Immature natural killer cell (primary cell): ENCODE results near the gene NDUFV1. TPM values are rescaled to one million over a fixed set of nuclear protein-coding genes. Genes with fewer than 3 reads are reported as not detected.
A peak's percentile ranks its signal among the peaks of the same experiment; 100 is the strongest.
"Not testable (repeated sequence)": the region's sequence is repeated elsewhere in the genome, so short reads cannot be mapped to it uniquely, and the experiment has no call there.

Source experiments
- DNase-seq, 3 donors: peaks; one replicate each; pipeline ENCODE4 v3.0.0; 2022; ENCODE audit warnings: mixed read lengths in 1 of 3
- H3K27ac Mint-ChIP-seq, 6 donors: one replicate each; pipeline ENCODE4 v1.8.0; 2020; ENCODE audit warnings: mixed read lengths in 6 of 6, mild to moderate bottlenecking in 5 of 6, inconsistent platforms in 4 of 6, moderate library complexity in 3 of 6
- H3K27me3 Mint-ChIP-seq, 3 donors: one replicate each; pipeline ENCODE4 v1.8.0; 2020 to 2021; ENCODE audit warnings: low read depth in 3 of 3, mild to moderate bottlenecking in 3 of 3, mixed read lengths in 3 of 3, moderate library complexity in 3 of 3, inconsistent platforms in 1 of 3
- H3K36me3 Mint-ChIP-seq, 3 donors: one replicate each; pipeline ENCODE4 v1.8.0; 2020; ENCODE audit warnings: mixed read lengths in 3 of 3, inconsistent platforms in 2 of 3, mild to moderate bottlenecking in 2 of 3
- H3K4me1 Mint-ChIP-seq, 2 donors: one replicate each; pipeline ENCODE4 v1.8.0; 2020; ENCODE audit warnings: inconsistent platforms in 2 of 2, mild to moderate bottlenecking in 2 of 2, mixed read lengths in 2 of 2, moderate library complexity in 1 of 2
- H3K4me3 Mint-ChIP-seq, 5 donors: one replicate each; pipeline ENCODE4 v1.8.0; 2020; ENCODE audit warnings: mild to moderate bottlenecking in 5 of 5, mixed read lengths in 5 of 5, inconsistent platforms in 3 of 5, moderate library complexity in 3 of 5
- H3K9me3 Mint-ChIP-seq, 6 donors: one replicate each; pipeline ENCODE4 v1.8.0; 2020; ENCODE audit warnings: mild to moderate bottlenecking in 6 of 6, mixed read lengths in 6 of 6, inconsistent platforms in 4 of 6, moderate library complexity in 3 of 6
- polyA plus RNA-seq, 3 donors: library from polyadenylated mRNA; unstranded; fragments of 300-500 nt; fragmentation: Illumina TruSeq; gene quantifications; one replicate each; pipeline ENCODE4 v1.2.3, GENCODE V29; 2021

NDUFV1 gene
- polyA plus RNA-seq, 3 donors from 2014 or later, result 173 to 261 (median 195) TPM

GRCh38 chr11:67637441-67637840, 30.7 kb downstream of the NDUFV1 start:
- H3K4me3 Mint-ChIP-seq, H3K4me1 Mint-ChIP-seq, H3K9me3 Mint-ChIP-seq, H3K27ac Mint-ChIP-seq, H3K27me3 Mint-ChIP-seq, DNase-seq, H3K36me3 Mint-ChIP-seq: not testable (repeated sequence)

- Mint-ChIP-seq H3K9me3 (no peaks in the 10 kb centered on the region), H3K27me3 (peaks cover 0 to 2% (median 0%) of the 10 kb centered on the region in 3 donors), H3K27ac (no peak overlapping the region), H3K36me3 (no peaks in the 10 kb centered on the region), H3K4me3 (no peak overlapping the region), H3K4me1 (no peaks in the 10 kb centered on the region)
- no peak for DNase-seq
Observed at GRCh38 chr11:67638535-67639437, 32.0 kb downstream of the NDUFV1 start.

DNA sequence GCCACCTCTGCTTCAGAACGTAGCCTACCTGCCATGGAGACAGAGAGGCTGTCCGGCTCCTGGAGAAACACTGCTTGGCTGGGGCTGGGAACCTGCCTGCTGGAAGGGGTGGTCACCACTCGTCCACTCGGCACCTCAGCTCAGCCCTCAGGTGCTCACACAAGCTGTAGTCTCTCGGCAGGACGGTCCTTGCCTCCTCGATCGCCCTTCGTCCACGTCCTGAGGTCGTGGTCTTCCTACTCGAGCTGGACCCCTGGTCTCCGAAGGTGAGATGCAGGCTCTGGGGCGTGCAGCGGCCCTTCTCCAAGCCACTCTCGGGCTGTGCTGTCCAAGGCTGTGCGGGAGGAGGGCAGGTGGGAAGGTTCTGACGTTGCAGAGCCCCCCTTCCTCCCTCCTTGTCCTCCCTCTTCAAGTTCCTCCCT, 32.7 kb downstream of the NDUFV1 start, which contains the start of gene TBX10:
TBX10 (minus strand) TSS at position 326 of the 422 bp plus-strand sequence; CDS start at position 35, 291 bp downstream.
- no peak within 1 kb of the TSS for H3K27ac Mint-ChIP-seq
- H3K27me3 Mint-ChIP-seq, result peaks cover 0 to 2% (median 2%) of the 10 kb centered on the region in 3 donors
- no peak for DNase-seq
- H3K4me1 Mint-ChIP-seq, result no peaks in the 10 kb centered on the region
- no peak within 1 kb of the TSS for H3K4me3 Mint-ChIP-seq
- H3K36me3 Mint-ChIP-seq, result no peaks in the 10 kb centered on the region
- no peaks in the 10 kb centered on the region for H3K9me3 Mint-ChIP-seq

GRCh38 chr11:67640021-67640757, 33.5 kb downstream of the NDUFV1 start:
- no peaks in the 10 kb centered on the region for H3K36me3 Mint-ChIP-seq
- no peaks in the 10 kb centered on the region for H3K4me1 Mint-ChIP-seq
- DNase-seq, result peak; percentile 53 to 66 (median 54)
- H3K27me3 Mint-ChIP-seq, result peaks cover 0 to 2% (median 2%) of the 10 kb centered on the region in 3 donors
- no peak overlapping the region for H3K27ac Mint-ChIP-seq
- H3K9me3 Mint-ChIP-seq, result no peaks in the 10 kb centered on the region
- H3K4me3 Mint-ChIP-seq, result no peak overlapping the region

GRCh38 chr11:67640758-67641337, 34.1 kb downstream of the NDUFV1 start:
- no peak overlapping the region for H3K4me3 Mint-ChIP-seq
- no peak for DNase-seq
- H3K27me3 Mint-ChIP-seq, result peaks cover 0 to 2% (median 2%) of the 10 kb centered on the region in 3 donors
- no peak overlapping the region for H3K27ac Mint-ChIP-seq
- no peaks in the 10 kb centered on the region for H3K36me3 Mint-ChIP-seq
- H3K9me3 Mint-ChIP-seq, result no peaks in the 10 kb centered on the region
- H3K4me1 Mint-ChIP-seq, result peaks cover 0 to 3% of the 10 kb centered on the region in 2 donors

GRCh38 chr11:67641338-67642172, 34.8 kb downstream of the NDUFV1 start:
- peaks cover 7 to 10% of the 10 kb centered on the region in 2 donors for H3K4me1 Mint-ChIP-seq
- H3K4me3 Mint-ChIP-seq, result no peak overlapping the region
- DNase-seq, result no peak
- no peaks in the 10 kb centered on the region for H3K36me3 Mint-ChIP-seq
- peaks cover 2 to 4% (median 2%) of the 10 kb centered on the region in 3 donors for H3K27me3 Mint-ChIP-seq
- H3K27ac Mint-ChIP-seq, result no peak overlapping the region
- H3K9me3 Mint-ChIP-seq, result no peaks in the 10 kb centered on the region

DNA sequence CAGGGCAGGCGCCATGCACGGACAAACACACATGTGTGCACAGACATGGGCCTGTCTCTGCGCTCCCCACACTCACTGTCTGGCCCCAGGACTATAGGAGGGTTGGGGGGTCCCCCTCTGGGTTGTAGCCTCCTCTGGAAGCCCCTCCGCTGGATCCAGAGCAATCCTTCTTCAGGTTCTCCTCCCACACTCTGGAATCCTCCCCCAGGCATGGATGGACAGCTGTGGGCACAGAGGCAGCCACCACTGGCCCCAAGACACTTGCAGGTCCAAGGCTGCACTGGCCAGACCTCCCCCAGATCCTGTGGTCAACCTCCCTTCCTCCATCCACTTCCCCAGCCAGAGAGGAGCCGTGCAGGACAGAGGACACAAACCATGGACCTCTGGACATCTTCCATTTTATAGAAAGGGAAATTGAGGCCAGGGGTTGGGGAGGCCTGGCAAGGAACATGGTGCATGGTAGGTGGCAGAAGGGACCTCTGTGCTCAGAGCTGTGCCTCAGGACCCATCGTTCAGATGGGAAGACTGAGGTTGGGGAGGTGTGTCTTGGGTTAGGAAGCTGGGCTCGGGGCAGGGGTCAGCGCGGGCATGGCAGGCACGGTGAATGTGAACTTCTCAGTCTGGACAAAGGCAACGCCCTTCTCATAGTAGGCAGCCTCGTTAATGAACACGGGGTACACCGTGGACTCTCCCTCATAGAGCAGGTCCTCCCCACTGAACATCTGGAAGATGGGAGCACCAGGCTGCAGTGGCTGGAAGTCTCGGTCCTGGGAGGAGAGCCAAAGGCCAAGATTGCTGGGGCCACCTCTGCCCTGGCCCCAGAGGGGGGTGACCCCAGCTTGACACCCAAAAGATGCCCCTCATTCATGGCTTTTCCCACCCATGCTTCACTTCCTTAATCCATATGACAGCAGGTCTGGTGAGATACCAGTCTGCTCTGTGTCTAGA, 35.7 kb downstream of the NDUFV1 start:
- Mint-ChIP-seq H3K36me3 (no peaks in the 10 kb centered on the region), H3K27me3 (peaks cover 2 to 5% (median 4%) of the 10 kb centered on the region in 3 donors), H3K27ac (peak overlapping the region in 1 of 6 donors; percentile 64), H3K4me1 (peaks cover 15 to 18% of the 10 kb centered on the region in 2 donors), H3K4me3 (no peak overlapping the region), H3K9me3 (no peaks in the 10 kb centered on the region)
- DNase-seq, result no peak

DNA sequence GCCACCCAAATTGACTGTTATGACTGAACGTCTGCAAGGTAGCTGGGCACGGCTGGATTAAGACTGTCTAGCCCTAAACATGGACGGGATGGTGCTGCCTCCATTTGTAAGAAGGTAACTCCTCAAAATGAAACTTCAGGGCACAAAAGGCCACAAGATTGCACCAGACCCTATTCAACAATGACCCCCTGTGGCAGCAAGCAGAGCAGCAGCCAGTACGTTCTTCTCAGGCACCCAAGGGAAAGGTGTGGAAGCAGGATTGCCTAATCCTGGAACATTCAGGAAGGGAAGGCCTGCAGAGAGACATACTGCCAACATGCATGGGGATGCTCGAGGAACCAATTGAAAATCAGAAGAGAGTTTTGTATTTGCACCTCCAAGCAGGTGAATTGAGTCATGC, 37.3 kb downstream of the NDUFV1 start:
- Mint-ChIP-seq H3K27ac (peak overlapping the region in 1 of 6 donors; percentile 20), H3K36me3 (no peaks in the 10 kb centered on the region), H3K9me3 (no peaks in the 10 kb centered on the region), H3K4me1 (peaks cover 24 to 27% of the 10 kb centered on the region in 2 donors), H3K4me3 (peak overlapping the region in 1 of 5 donors; percentile 44), H3K27me3 (peaks cover 2 to 6% (median 5%) of the 10 kb centered on the region in 3 donors)
- DNase-seq, result no peak

DNA sequence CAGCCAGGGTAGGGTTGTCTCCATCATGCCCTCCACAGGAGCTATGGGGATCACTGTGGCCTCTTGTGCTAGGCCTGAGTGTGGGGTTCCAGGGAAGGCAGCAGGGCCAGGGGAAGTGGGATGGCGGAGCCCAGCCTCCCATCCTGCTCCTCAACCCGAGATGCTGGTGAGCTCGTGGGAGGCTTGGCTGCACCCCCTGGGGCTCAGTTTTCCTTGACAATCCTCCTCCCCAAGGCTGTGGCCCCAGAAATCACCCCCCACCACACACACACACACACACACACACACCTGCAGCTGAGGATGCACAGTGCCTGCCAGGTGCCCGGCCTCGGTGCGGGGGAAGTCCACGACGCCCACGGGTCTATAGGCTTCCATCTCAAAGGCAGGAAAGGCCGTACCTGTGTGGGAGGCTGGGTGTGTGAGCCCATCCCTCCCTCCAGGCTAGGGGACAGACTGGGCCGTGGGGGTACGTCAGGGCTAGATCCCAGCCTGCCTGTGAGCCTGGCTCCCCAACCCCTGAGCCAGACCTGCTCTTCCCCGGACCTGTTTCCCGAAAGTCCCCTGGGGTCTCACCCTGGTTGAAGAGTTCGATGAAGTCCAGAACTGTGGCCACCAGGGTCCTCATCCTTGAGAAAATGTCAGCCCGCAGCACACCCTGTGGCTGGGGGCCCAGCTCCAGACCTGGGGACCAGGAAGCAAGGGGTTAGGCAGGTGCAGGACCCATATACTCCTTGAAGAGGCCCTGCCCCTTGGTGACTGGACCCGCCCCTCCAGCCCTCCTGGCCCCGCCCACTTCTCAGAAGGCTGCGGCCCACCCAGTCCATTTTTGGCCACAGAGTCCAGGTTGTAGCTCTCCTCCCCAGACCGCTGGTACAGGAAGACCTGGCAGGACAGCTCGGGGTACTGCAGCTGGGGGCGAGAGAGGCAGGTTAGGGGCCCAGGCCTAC, 38.0 kb downstream of the NDUFV1 start:
- no peaks in the 10 kb centered on the region for H3K9me3 Mint-ChIP-seq
- H3K27ac Mint-ChIP-seq, result no peak overlapping the region
- H3K36me3 Mint-ChIP-seq, result no peaks in the 10 kb centered on the region
- no peak for DNase-seq
- H3K4me1 Mint-ChIP-seq, result peaks cover 24 to 34% of the 10 kb centered on the region in 2 donors
- H3K4me3 Mint-ChIP-seq, result no peak overlapping the region
- H3K27me3 Mint-ChIP-seq, result peaks cover 2 to 6% (median 5%) of the 10 kb centered on the region in 3 donors

DNA sequence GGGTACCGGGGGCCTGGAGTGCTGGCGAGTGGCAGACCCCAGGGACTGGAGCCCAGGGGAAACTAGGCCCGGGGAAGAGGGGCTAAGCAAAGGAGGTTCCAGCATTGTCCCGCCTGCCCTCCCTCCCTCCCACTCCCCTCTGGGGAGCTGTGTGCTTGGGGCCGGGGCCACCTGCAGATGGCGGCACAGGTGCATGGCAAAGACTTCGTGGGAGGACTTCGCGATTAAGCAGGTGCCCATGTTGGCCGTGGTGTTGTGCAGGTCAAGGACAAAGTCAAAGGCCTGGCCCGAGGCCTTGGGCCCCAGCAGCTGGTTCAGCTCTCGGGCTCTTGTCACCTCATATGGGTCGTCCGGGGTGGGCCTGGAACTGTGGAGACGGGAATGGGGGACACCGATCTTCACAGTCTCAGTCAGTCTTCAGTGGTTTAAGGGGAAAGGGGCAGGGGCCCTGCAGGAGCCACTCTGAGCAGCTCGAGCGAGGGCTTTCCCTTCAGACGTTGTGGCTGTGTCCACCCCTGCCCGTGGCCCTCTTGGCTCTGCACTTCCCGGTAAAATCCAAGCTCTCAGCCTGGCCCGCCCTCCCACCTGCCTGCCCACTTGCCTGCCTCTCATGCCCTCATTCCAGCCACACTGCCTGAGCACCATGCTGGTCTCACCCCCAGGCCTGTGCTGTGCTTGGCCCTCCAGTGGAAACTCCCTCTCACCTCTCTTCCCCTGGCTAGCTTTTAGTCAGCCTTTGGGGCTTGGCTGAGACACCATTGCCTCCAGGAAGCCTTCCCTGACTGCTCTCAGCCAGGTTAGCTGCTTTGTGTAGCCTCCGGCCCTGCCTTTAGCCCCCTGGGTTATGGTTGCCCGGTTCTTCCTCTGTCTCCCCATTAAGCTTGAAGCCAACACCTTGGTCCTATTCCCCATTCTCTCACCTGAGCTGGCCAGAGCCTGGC, 39.1 kb downstream of the NDUFV1 start:
- DNase-seq, result no peak
- Mint-ChIP-seq H3K4me3 (peak overlapping the region; percentile 66 to 81 (median 72)), H3K27me3 (peaks cover 2 to 5% (median 5%) of the 10 kb centered on the region in 3 donors), H3K27ac (peak overlapping the region in 4 of 6 donors; percentile 35 to 71 (median 68)), H3K9me3 (no peaks in the 10 kb centered on the region), H3K36me3 (no peaks in the 10 kb centered on the region), H3K4me1 (peaks cover 33 to 45% of the 10 kb centered on the region in 2 donors)
